ENCODE data around the gene SIRT2.
"Not testable (repeated sequence)": the region's sequence is repeated elsewhere in the genome, so short reads cannot be mapped to it uniquely, and the experiment has no call there.

Gene SIRT2

GRCh38 chr19:38891771-38892170 is 7.6 kb downstream of the SIRT2 start:
- no peak for DNase-seq (ENCODE audit: low read depth)
- no peak overlapping the region for H3K4me3 ChIP-seq (ENCODE audit: low read length)
- TF ChIP-seq CTCF (conservative IDR thresholded peaks at IDR 0.05; ENCODE audit: low read length) = no peak

GRCh38 chr19:38890686-38891085 is 8.7 kb downstream of the SIRT2 start:
- H3K4me3 ChIP-seq (ENCODE audit: low read length) = no peak overlapping the region
- no peak for TF ChIP-seq CTCF (conservative IDR thresholded peaks at IDR 0.05; ENCODE audit: low read length)
- DNase-seq (ENCODE audit: low read depth) = no peak

- no peak overlapping the region for H3K4me3 ChIP-seq (ENCODE audit: low read length)
- TF ChIP-seq CTCF (conservative IDR thresholded peaks at IDR 0.05; ENCODE audit: low read length) = no peak
- DNase-seq (ENCODE audit: low read depth) = no peak
Measured at GRCh38 chr19:38889803-38890202, 9.6 kb downstream of the SIRT2 start.

- TF ChIP-seq CTCF (conservative IDR thresholded peaks at IDR 0.05; ENCODE audit: low read length) = no peak
- no peak for DNase-seq (ENCODE audit: low read depth)
- no peak overlapping the region for H3K4me3 ChIP-seq (ENCODE audit: low read length)
Measured at GRCh38 chr19:38888876-38889275, 10.5 kb downstream of the SIRT2 start.

- not testable (repeated sequence) for DNase-seq (ENCODE audit: low read depth); H3K4me3 ChIP-seq (ENCODE audit: low read length)
Measured at GRCh38 chr19:38884691-38885090, 14.7 kb downstream of the SIRT2 start.

GRCh38 chr19:38883286-38883685 is 16.1 kb downstream of the SIRT2 start:
- no peak for DNase-seq (ENCODE audit: low read depth)
- H3K4me3 ChIP-seq (ENCODE audit: low read length) = no peak overlapping the region
- no peak for TF ChIP-seq CTCF (conservative IDR thresholded peaks at IDR 0.05; ENCODE audit: low read length)

- no peak overlapping the region for H3K4me3 ChIP-seq (ENCODE audit: low read length)
- TF ChIP-seq CTCF (conservative IDR thresholded peaks at IDR 0.05; ENCODE audit: low read length) = no peak
- no peak for DNase-seq (ENCODE audit: low read depth)
Measured at GRCh38 chr19:38880882-38881609, 18.4 kb downstream of the SIRT2 start.
